ENCODE data around the gene MAP6D1.
A peak's percentile ranks its signal among the peaks of the same experiment; 100 is the strongest.

Gene MAP6D1

GRCh38 chr3:183825456-183826161, at the start of gene MAP6D1:
MAP6D1 (minus strand) TSS chr3:183825577; CDS start chr3:183825547, 30 bp downstream.
- H3K9me3 Mint-ChIP-seq: no peaks in the 10 kb centered on the region
- no peaks in the 10 kb centered on the region for H3K27me3 Mint-ChIP-seq
- peaks cover 3% of the 10 kb centered on the region for H3K36me3 Mint-ChIP-seq
- peaks cover 12% of the 10 kb centered on the region for H3K4me1 Mint-ChIP-seq
- peak within 1 kb of the TSS; percentile 55 for H3K27ac Mint-ChIP-seq
- peak within 1 kb of the TSS; percentile 87 for H3K4me3 Mint-ChIP-seq

- no peak overlapping the region for H3K27ac Mint-ChIP-seq
- H3K9me3 Mint-ChIP-seq: no peaks in the 10 kb centered on the region
- no peaks in the 10 kb centered on the region for H3K27me3 Mint-ChIP-seq
- H3K4me1 Mint-ChIP-seq: peaks cover 69% of the 10 kb centered on the region
- H3K36me3 Mint-ChIP-seq: peaks cover 4% of the 10 kb centered on the region
- no peak overlapping the region for H3K4me3 Mint-ChIP-seq
Measured at GRCh38 chr3:183873914-183874313, 48.5 kb upstream of the MAP6D1 start.

- Mint-ChIP-seq H3K4me3 (no peak overlapping the region), H3K27ac (no peak overlapping the region), H3K4me1 (peaks cover 51% of the 10 kb centered on the region), H3K27me3 (no peaks in the 10 kb centered on the region), H3K36me3 (peaks cover 5% of the 10 kb centered on the region), H3K9me3 (no peaks in the 10 kb centered on the region)
Measured at GRCh38 chr3:183871541-183871940, 46.2 kb upstream of the MAP6D1 start.

- Mint-ChIP-seq H3K27ac (no peak overlapping the region), H3K4me3 (no peak overlapping the region)
Measured at GRCh38 chr3:183870563-183870962, 45.2 kb upstream of the MAP6D1 start.

GRCh38 chr3:183868796-183869195, 43.4 kb upstream of the MAP6D1 start:
- no peaks in the 10 kb centered on the region for H3K9me3 Mint-ChIP-seq
- H3K4me3 Mint-ChIP-seq: no peak overlapping the region
- no peaks in the 10 kb centered on the region for H3K27me3 Mint-ChIP-seq
- H3K27ac Mint-ChIP-seq: peak overlapping the region; percentile 9
- H3K36me3 Mint-ChIP-seq: peaks cover 7% of the 10 kb centered on the region
- peaks cover 37% of the 10 kb centered on the region for H3K4me1 Mint-ChIP-seq

More at GRCh38 chr3:183870563-183870962, 45.2 kb upstream of the MAP6D1 start:
- no peaks in the 10 kb centered on the region for H3K9me3 Mint-ChIP-seq
- no peaks in the 10 kb centered on the region for H3K27me3 Mint-ChIP-seq
- H3K4me1 Mint-ChIP-seq: peaks cover 47% of the 10 kb centered on the region
- H3K36me3 Mint-ChIP-seq: peaks cover 7% of the 10 kb centered on the region

GRCh38 chr3:183862610-183863009, 37.2 kb upstream of the MAP6D1 start:
- Mint-ChIP-seq H3K27me3 (no peaks in the 10 kb centered on the region), H3K9me3 (no peaks in the 10 kb centered on the region), H3K36me3 (peaks cover 15% of the 10 kb centered on the region), H3K4me1 (peaks cover 5% of the 10 kb centered on the region), H3K27ac (no peak overlapping the region), H3K4me3 (no peak overlapping the region)

- no peak overlapping the region for H3K4me3 Mint-ChIP-seq
- H3K4me1 Mint-ChIP-seq: peaks cover 18% of the 10 kb centered on the region
- no peaks in the 10 kb centered on the region for H3K27me3 Mint-ChIP-seq
- H3K9me3 Mint-ChIP-seq: no peaks in the 10 kb centered on the region
- H3K36me3 Mint-ChIP-seq: peaks cover 21% of the 10 kb centered on the region
- H3K27ac Mint-ChIP-seq: no peak overlapping the region
Measured at GRCh38 chr3:183857863-183858262, 32.5 kb upstream of the MAP6D1 start.

GRCh38 chr3:183854318-183855035, 29.1 kb upstream of the MAP6D1 start:
- Mint-ChIP-seq H3K27me3 (no peaks in the 10 kb centered on the region), H3K27ac (no peak overlapping the region), H3K4me3 (no peak overlapping the region), H3K9me3 (no peaks in the 10 kb centered on the region), H3K36me3 (peaks cover 26% of the 10 kb centered on the region), H3K4me1 (peaks cover 23% of the 10 kb centered on the region)

- peaks cover 21% of the 10 kb centered on the region for H3K36me3 Mint-ChIP-seq
- H3K27me3 Mint-ChIP-seq: no peaks in the 10 kb centered on the region
- peaks cover 22% of the 10 kb centered on the region for H3K4me1 Mint-ChIP-seq
- no peaks in the 10 kb centered on the region for H3K9me3 Mint-ChIP-seq
- no peak overlapping the region for H3K27ac Mint-ChIP-seq
- no peak overlapping the region for H3K4me3 Mint-ChIP-seq
Measured at GRCh38 chr3:183845608-183846288, 20.4 kb upstream of the MAP6D1 start.

GRCh38 chr3:183845090-183845489, 19.7 kb upstream of the MAP6D1 start:
- peaks cover 16% of the 10 kb centered on the region for H3K36me3 Mint-ChIP-seq
- H3K27ac Mint-ChIP-seq: no peak overlapping the region
- H3K4me1 Mint-ChIP-seq: peaks cover 22% of the 10 kb centered on the region
- H3K9me3 Mint-ChIP-seq: no peaks in the 10 kb centered on the region
- no peaks in the 10 kb centered on the region for H3K27me3 Mint-ChIP-seq
- no peak overlapping the region for H3K4me3 Mint-ChIP-seq

GRCh38 chr3:183844606-183845005, 19.2 kb upstream of the MAP6D1 start:
- Mint-ChIP-seq H3K27ac (peak overlapping the region; percentile 69), H3K4me1 (peaks cover 22% of the 10 kb centered on the region), H3K4me3 (no peak overlapping the region), H3K9me3 (no peaks in the 10 kb centered on the region), H3K27me3 (no peaks in the 10 kb centered on the region), H3K36me3 (peaks cover 18% of the 10 kb centered on the region)

- Mint-ChIP-seq H3K27me3 (no peaks in the 10 kb centered on the region), H3K36me3 (peaks cover 12% of the 10 kb centered on the region), H3K4me1 (peaks cover 5% of the 10 kb centered on the region), H3K4me3 (no peak overlapping the region), H3K9me3 (no peaks in the 10 kb centered on the region), H3K27ac (no peak overlapping the region)
Measured at GRCh38 chr3:183839751-183840150, 14.4 kb upstream of the MAP6D1 start.

- H3K4me1 Mint-ChIP-seq: no peaks in the 10 kb centered on the region
- H3K4me3 Mint-ChIP-seq: no peak overlapping the region
- H3K27me3 Mint-ChIP-seq: no peaks in the 10 kb centered on the region
- H3K36me3 Mint-ChIP-seq: peaks cover 15% of the 10 kb centered on the region
- H3K27ac Mint-ChIP-seq: no peak overlapping the region
- H3K9me3 Mint-ChIP-seq: no peaks in the 10 kb centered on the region
Measured at GRCh38 chr3:183837894-183838293, 12.5 kb upstream of the MAP6D1 start.

- Mint-ChIP-seq H3K27me3 (no peaks in the 10 kb centered on the region), H3K4me3 (no peak overlapping the region), H3K9me3 (no peaks in the 10 kb centered on the region), H3K4me1 (no peaks in the 10 kb centered on the region), H3K36me3 (peaks cover 15% of the 10 kb centered on the region), H3K27ac (no peak overlapping the region)
Measured at GRCh38 chr3:183837390-183837789, 12.0 kb upstream of the MAP6D1 start.

GRCh38 chr3:183833516-183833915, 8.1 kb upstream of the MAP6D1 start:
- peaks cover 10% of the 10 kb centered on the region for H3K36me3 Mint-ChIP-seq
- H3K9me3 Mint-ChIP-seq: no peaks in the 10 kb centered on the region
- H3K27me3 Mint-ChIP-seq: no peaks in the 10 kb centered on the region
- no peaks in the 10 kb centered on the region for H3K4me1 Mint-ChIP-seq
- no peak overlapping the region for H3K27ac Mint-ChIP-seq
- H3K4me3 Mint-ChIP-seq: no peak overlapping the region

GRCh38 chr3:183830187-183830586, 4.8 kb upstream of the MAP6D1 start:
- H3K4me1 Mint-ChIP-seq: no peaks in the 10 kb centered on the region
- no peak overlapping the region for H3K4me3 Mint-ChIP-seq
- no peaks in the 10 kb centered on the region for H3K27me3 Mint-ChIP-seq
- H3K36me3 Mint-ChIP-seq: peaks cover 8% of the 10 kb centered on the region
- H3K9me3 Mint-ChIP-seq: no peaks in the 10 kb centered on the region
- H3K27ac Mint-ChIP-seq: peak overlapping the region; percentile 19
